ENCODE measurements around the gene C1S.

C1S gene

DNA sequence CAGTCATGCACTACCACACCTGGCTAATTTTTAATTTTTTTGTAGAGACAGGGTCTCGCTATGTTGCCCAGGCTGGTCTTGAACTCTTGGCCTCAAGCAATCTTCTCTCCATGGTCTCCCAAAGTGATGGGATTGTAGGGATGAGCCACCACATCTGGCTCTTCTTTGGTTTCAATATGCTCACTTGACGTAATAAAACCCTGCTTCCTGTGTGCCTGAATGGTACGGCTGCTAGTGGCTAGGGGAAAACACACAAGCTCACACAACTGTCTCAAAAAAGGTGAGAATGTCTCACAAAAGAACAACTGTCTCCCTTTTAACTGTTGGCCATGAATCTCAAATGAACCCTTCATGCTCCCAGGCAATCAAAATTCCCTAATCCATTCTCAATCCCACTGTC is 15.0 kb downstream of the C1S start:
- DNase-seq = no peak
- Histone ChIP-seq H3K36me3 (replicated peaks) (no peaks in the 10 kb centered on the region), H3K27me3 (replicated peaks) (no peaks in the 10 kb centered on the region), H3K4me3 (ENCODE audit: low read depth, low read length) (no peak overlapping the region), H3K27ac (no peak overlapping the region)
- TF ChIP-seq, protein P1, sequence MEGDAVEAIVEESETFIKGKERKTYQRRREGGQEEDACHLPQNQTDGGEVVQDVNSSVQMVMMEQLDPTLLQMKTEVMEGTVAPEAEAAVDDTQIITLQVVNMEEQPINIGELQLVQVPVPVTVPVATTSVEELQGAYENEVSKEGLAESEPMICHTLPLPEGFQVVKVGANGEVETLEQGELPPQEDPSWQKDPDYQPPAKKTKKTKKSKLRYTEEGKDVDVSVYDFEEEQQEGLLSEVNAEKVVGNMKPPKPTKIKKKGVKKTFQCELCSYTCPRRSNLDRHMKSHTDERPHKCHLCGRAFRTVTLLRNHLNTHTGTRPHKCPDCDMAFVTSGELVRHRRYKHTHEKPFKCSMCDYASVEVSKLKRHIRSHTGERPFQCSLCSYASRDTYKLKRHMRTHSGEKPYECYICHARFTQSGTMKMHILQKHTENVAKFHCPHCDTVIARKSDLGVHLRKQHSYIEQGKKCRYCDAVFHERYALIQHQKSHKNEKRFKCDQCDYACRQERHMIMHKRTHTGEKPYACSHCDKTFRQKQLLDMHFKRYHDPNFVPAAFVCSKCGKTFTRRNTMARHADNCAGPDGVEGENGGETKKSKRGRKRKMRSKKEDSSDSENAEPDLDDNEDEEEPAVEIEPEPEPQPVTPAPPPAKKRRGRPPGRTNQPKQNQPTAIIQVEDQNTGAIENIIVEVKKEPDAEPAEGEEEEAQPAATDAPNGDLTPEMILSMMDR (IDR thresholded peaks at IDR 0.05; ENCODE audit: low read depth, low read length, missing control alignments) = no peak
- in situ Hi-C loops (cut with HindIII; ENCODE audit: low pct_ligation_motif_present, low sequenced_read_pairs) = no loop called here

DNA sequence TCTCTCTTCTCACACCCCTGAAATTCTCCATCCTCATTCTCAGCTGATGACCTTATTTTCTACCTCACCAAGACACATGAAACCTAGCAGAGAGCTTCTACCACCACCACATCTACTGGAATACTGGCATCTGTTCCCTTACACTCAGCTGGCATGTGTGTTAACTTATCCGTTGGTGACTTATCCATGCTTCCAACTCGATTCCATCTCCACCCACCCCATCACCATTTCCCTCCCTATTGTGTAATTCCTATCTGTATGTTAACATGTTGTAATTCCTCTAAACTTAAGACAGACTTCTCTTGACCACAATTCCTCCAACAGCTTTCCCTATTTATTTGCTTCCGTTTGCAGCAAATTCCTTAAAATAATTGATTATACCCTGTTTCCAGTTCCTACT is 15.4 kb downstream of the C1S start:
- Histone ChIP-seq H3K27me3 (replicated peaks) (no peaks in the 10 kb centered on the region), H3K27ac (no peak overlapping the region), H3K36me3 (replicated peaks) (no peaks in the 10 kb centered on the region), H3K4me3 (ENCODE audit: low read depth, low read length) (no peak overlapping the region)
- DNase-seq = no peak
- in situ Hi-C loops (cut with HindIII; ENCODE audit: low pct_ligation_motif_present, low sequenced_read_pairs) = no loop called here
- TF ChIP-seq, protein P1 (IDR thresholded peaks at IDR 0.05; ENCODE audit: low read depth, low read length, missing control alignments) = no peak

DNA sequence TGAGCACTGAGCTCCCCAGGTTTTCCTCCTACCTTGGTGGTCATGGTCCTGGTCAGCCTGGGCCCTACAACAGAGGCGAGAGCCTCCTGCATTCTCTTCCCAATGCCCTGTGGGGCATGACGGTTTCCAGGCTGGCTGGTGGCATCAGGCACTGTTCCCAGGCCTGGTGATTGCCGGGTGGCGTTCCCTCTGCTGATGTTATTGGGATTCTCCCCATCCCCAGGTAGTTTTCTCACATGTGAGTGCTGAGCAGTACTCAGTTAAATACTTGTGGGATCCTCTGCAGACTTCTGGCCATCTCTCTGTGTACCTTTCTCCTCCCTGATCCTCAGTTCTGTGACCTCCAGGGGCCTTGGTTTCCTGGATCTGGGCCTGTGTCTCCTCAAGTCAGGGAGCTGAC is 16.0 kb downstream of the C1S start:
- Histone ChIP-seq H3K36me3 (replicated peaks) (no peaks in the 10 kb centered on the region), H3K27ac (no peak overlapping the region), H3K27me3 (replicated peaks) (no peaks in the 10 kb centered on the region), H3K4me3 (ENCODE audit: low read depth, low read length) (no peak overlapping the region)
- TF ChIP-seq, protein P1 (IDR thresholded peaks at IDR 0.05; ENCODE audit: low read depth, low read length, missing control alignments) = no peak
- DNase-seq = no peak
- in situ Hi-C loops (cut with HindIII; ENCODE audit: low pct_ligation_motif_present, low sequenced_read_pairs) = no loop called here

DNA sequence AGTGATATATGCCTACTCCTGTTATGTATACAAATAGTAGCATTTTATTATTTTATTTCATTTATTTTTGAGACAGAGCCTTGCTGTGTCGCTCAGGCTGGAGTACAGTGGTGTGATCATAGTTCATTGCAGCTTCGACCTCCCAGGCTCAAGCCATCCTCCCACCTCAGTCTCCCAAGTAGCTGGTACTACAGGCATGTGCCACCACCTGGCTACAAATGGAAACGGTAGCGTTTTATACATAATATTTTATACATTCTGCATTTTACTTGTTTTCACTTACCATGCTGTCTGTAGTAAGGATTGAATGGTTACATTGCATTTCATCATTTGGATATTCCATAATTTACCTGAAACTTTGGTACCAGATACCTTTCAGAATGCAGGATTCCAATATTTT is 17.6 kb downstream of the C1S start:
- H3K27ac ChIP-seq = no peak overlapping the region
- in situ Hi-C loops (cut with HindIII; ENCODE audit: low pct_ligation_motif_present, low sequenced_read_pairs) = no loop called here
- no peaks in the 10 kb centered on the region for H3K27me3 ChIP-seq (replicated peaks)
- H3K36me3 ChIP-seq (replicated peaks) = no peaks in the 10 kb centered on the region
- DNase-seq = no peak
- H3K4me3 ChIP-seq (ENCODE audit: low read depth, low read length) = no peak overlapping the region
- TF ChIP-seq, protein P1 (IDR thresholded peaks at IDR 0.05; ENCODE audit: low read depth, low read length, missing control alignments) = no peak

DNA sequence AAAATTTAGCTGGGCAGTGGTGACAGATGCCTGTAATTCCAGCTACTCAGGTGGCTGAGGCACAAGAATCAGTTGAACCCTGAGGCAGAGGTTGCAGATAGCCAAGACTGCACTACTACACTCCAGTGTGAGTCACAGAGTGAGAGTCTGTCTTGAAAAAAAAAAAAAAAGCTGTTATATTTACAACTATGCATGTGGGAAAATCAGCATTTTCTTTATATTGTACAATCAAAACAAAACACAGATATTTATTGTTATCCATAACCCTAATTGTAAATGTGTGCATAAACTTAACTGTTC is 19.3 kb downstream of the C1S start:
- H3K27ac ChIP-seq = peak overlapping the region; percentile 90
- in situ Hi-C loops (cut with HindIII; ENCODE audit: low pct_ligation_motif_present, low sequenced_read_pairs) = no loop called here
- TF ChIP-seq, protein P1 (IDR thresholded peaks at IDR 0.05; ENCODE audit: low read depth, low read length, missing control alignments) = no peak
- no peaks in the 10 kb centered on the region for H3K36me3 ChIP-seq (replicated peaks)
- peak; percentile 64 for DNase-seq
- H3K27me3 ChIP-seq (replicated peaks) = no peaks in the 10 kb centered on the region
- no peak overlapping the region for H3K4me3 ChIP-seq (ENCODE audit: low read depth, low read length)

DNA sequence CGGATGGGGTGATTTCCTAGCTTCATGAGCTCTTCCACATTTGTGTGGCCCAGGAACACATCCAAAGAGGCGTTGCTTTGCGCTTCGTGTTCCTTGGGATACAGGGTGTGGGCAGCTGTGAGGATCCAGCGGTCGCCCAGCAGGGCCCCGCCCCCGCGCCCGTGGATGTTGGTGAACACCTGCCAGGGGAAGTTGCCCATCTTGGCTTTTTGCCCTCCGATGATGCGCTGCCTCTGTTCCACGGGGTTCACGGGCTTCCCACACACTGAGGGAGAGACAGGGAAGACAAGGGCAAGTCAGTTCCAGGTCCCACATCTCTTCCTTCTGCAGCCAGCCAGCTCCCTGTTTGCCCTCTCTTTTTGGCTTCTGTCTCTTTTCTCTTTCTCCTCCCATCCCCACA is 20.5 kb downstream of the C1S start:
- H3K36me3 ChIP-seq (replicated peaks) = no peaks in the 10 kb centered on the region
- H3K27ac ChIP-seq = no peak overlapping the region
- in situ Hi-C loops (cut with HindIII; ENCODE audit: low pct_ligation_motif_present, low sequenced_read_pairs) = no loop called here
- TF ChIP-seq, protein P1 (IDR thresholded peaks at IDR 0.05; ENCODE audit: low read depth, low read length, missing control alignments) = no peak
- no peak for DNase-seq
- no peak overlapping the region for H3K4me3 ChIP-seq (ENCODE audit: low read depth, low read length)
- no peaks in the 10 kb centered on the region for H3K27me3 ChIP-seq (replicated peaks)
